Measurements from ENCODE around the gene IGSF21.

- TF ChIP-seq CTCF (IDR thresholded peaks at IDR 0.05) (no peak), FOXK1 (CRISPR knock-in tag; IDR thresholded peaks at IDR 0.05) (no peak), ATF2 (CRISPR knock-in tag; IDR thresholded peaks at IDR 0.05; ENCODE audit: borderline replicate concordance, low read depth) (no peak), TCF7 (CRISPR knock-in tag; IDR thresholded peaks at IDR 0.05; ENCODE audit: low read depth) (no peak), ZNF232 (CRISPR knock-in tag; IDR thresholded peaks at IDR 0.05) (no peak), ELF4 (CRISPR knock-in tag; IDR thresholded peaks at IDR 0.05; ENCODE audit: low read depth) (no peak), ZNF423 (CRISPR knock-in tag; IDR thresholded peaks at IDR 0.05) (no peak), GABPB1 (CRISPR knock-in tag; IDR thresholded peaks at IDR 0.05) (no peak)
Observed at GRCh38 chr1:18160290-18160942, 52.8 kb downstream of the IGSF21 start.

Data from WTC11 (cell line).